Measurements from ENCODE around the gene TBC1D14. TPM values are rescaled to one million over a fixed set of nuclear protein-coding genes. Genes with fewer than 3 reads are reported as not detected.

Gene TBC1D14
- total and polyA plus RNA-seq, 2 of the 8 experiments (the other 6 are each of a cell fraction or from before 2014, with no cell fraction given) = 45.6 to 48.2 TPM

DNA sequence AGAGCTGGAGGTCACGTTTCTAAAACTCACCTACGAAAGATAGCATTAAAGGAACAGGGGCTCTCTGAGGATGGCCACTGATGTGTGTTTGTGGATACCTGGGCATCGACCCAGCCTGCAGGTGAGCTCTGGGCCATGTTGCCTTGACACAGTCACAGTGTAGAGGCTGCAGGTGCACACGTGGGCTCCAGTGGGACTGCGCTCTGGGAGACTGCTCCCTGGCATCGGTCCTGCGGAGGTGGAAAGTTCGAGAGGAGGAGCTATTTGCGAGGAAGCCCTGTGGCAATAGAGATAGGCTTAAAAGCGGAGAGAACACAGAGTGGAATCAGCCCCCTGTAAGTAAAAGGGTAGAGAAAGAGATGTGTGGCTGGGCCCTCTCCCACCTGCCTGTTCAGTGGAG is 121.2 kb downstream of the TBC1D14 start:
- Histone ChIP-seq H3K9ac (replicated peaks in 1 of 4; ENCODE audit: extremely low read depth in 1 of 4, low read depth in 3 of 4, low read length in 3 of 4) (no peak overlapping the region), H3K23ac (ENCODE audit: insufficient read length) (no peak overlapping the region), H3K23me2 (ENCODE audit: low read depth, low read length) (peaks cover 10% of the 10 kb centered on the region; the same call in 1 of the 2 replicates), H4K20me1 (replicated peaks in 1 of 2; ENCODE audit: control insufficient read depth in 1 of 2, insufficient read depth in 2 of 2, low read length in 2 of 2) (peaks cover 8 to 22% of the 10 kb centered on the region in 2 experiments), H2AK5ac (ENCODE audit: low read depth, low read length) (no peak overlapping the region), H3K79me2 (ENCODE audit: control insufficient read depth in 1 of 2, insufficient read depth in 2 of 2, low read length in 2 of 2) (no peaks in the 10 kb centered on the region), H3K18ac (ENCODE audit: extremely low read depth, low read length) (no peak overlapping the region), H2BK20ac (ENCODE audit: low read length) (no peak overlapping the region), H3K56ac (replicated peaks; ENCODE audit: insufficient read length, low read depth, low read length) (no peak overlapping the region), H3K36me3 (ENCODE audit: control insufficient read depth in 2 of 4, insufficient read depth in 4 of 4, low read length in 3 of 4) (peaks cover 4 to 32% (median 21%) of the 10 kb centered on the region in 4 experiments; a peak in 7 of 8 replicates), H3K14ac (ENCODE audit: insufficient read length) (no peak overlapping the region), H3K4me1 (replicated peaks in 1 of 4; ENCODE audit: control insufficient read depth in 3 of 4, insufficient read depth in 4 of 4, low read length in 3 of 4) (no peaks in the 10 kb centered on the region), H2AFZ (ENCODE audit: low read length) (no peak overlapping the region), H2BK15ac (ENCODE audit: low read length) (no peak overlapping the region), H4K5ac (ENCODE audit: insufficient read length, low read depth, low read length) (no peak overlapping the region), H3K27ac (ENCODE audit: low read depth, low read length) (no peak overlapping the region), H3K9me3 (ENCODE audit: insufficient read depth in 2 of 2, low read depth in 1 of 2, low read length in 1 of 2) (no peaks in the 10 kb centered on the region), H4K8ac (ENCODE audit: extremely low read depth, insufficient read depth, low read length) (no peak overlapping the region), H2BK5ac (ENCODE audit: low read depth, low read length) (no peak overlapping the region), H3K4me3 (ENCODE audit: extremely low read depth in 1 of 4, insufficient read depth in 2 of 4, low read depth in 3 of 4, low read length in 4 of 4) (no peak overlapping the region), H3K4me2 (ENCODE audit: insufficient read depth in 1 of 2, low read depth in 2 of 2, low read length in 2 of 2) (no peak overlapping the region), H2BK12ac (ENCODE audit: low read depth, low read length) (no peak overlapping the region), H4K91ac (replicated peaks; ENCODE audit: insufficient read length, low read length) (no peak overlapping the region), H3K27me3 (replicated peaks in 1 of 4; ENCODE audit: control insufficient read depth in 3 of 4, extremely low read depth in 1 of 4, insufficient read depth in 3 of 4, low read length in 3 of 4) (no peaks in the 10 kb centered on the region), H3K4ac (replicated peaks; ENCODE audit: insufficient read length, low read depth, low read length) (no peak overlapping the region), H2BK120ac (replicated peaks; ENCODE audit: low read depth, low read length) (no peak overlapping the region), H3K79me1 (ENCODE audit: low read depth, low read length) (0 out of 2 replicates have a peak, but pooled peaks cover 3% of the 10 kb centered on the region)
- ChIA-PET POLR2A (ENCODE audit: partially characterized antibody) (interaction anchor here (1.3 kb wide), 1 partner anchor 10 kb away, joined by 3 read pairs; no protein-coding TSS in a partner anchor), CTCF (ENCODE audit: partially characterized antibody) (interaction anchor here (0.9 to 1.5 kb wide), 5 partner anchors 11 to 147 kb away, joined by 3 to 5 read pairs (median 4); partner anchors contain the start of gene GRPEL1)
- WGBS, 2 experiments (ENCODE audit: extremely low coverage in 1 of 2, insufficient coverage in 1 of 2, insufficient read length in 1 of 2, insufficient replicate concordance in 2 of 2, low coverage in 1 of 2, low lambda C conversion rate in 2 of 2, missing lambda C conversion rate in 1 of 2) = 90% methylated on average over 10 of the region's 10 CpGs; no CpG with 5 or more reads in 1 of the 2 experiments
- FAIRE-seq = no peak
- no peak for DNase-seq (ENCODE audit: low read depth in 1 of 2, low spot score in 2 of 2)
- TF ChIP-seq POLR2AphosphoS5 (IDR thresholded peaks at IDR 0.05; ENCODE audit: low read depth, low read length) (no peak), SIX5 (IDR thresholded peaks at IDR 0.05; ENCODE audit: low read depth, low read length) (no peak), TEAD4 (IDR thresholded peaks at IDR 0.05; ENCODE audit: low read depth, low read length) (no peak), SIRT6 (IDR thresholded peaks at IDR 0.05; ENCODE audit: low read length) (no peak), NRF1 (IDR thresholded peaks at IDR 0.05; ENCODE audit: low read depth, low read length) (no peak), RBBP5 (IDR thresholded peaks at IDR 0.05; ENCODE audit: borderline replicate concordance, low read depth, low read length) (no peak), POLR2A (IDR thresholded peaks at IDR 0.05; ENCODE audit: control extremely low read depth in 1 of 2, low read depth in 2 of 2, low read length in 2 of 2) (no peak), KDM4A (IDR thresholded peaks at IDR 0.05; ENCODE audit: low read depth, low read length, severe bottlenecking) (no peak), ATF2 (IDR thresholded peaks at IDR 0.05; ENCODE audit: low read length) (no peak), POU5F1 (IDR thresholded peaks at IDR 0.05; ENCODE audit: low read depth, low read length) (no peak), TAF1 (IDR thresholded peaks at IDR 0.05; ENCODE audit: low read depth, low read length) (no peak), CREB1 (IDR thresholded peaks at IDR 0.05) (no peak), ASH2L (IDR thresholded peaks at IDR 0.05; ENCODE audit: low read length) (no peak), NANOG (IDR thresholded peaks at IDR 0.05; ENCODE audit: insufficient read depth, low read depth, low read length, poor library complexity, severe bottlenecking) (no peak)
